NCI-H526 treated with DMSO at 0.1 percent for 48 hours (cell line): Measurements from ENCODE around the gene GNPAT.

Experiments used
- DNase-seq: peaks from one replicate; lab custom pipeline; 2025; lab: John Stamatoyannopoulos, UW

Gene GNPAT

GRCh38 chr1:231242516-231243198 lies 1.6 kb downstream of the GNPAT start:
- no peak for DNase-seq

- no peak for DNase-seq
These were observed 7.8 kb downstream of the GNPAT start for GRCh38 chr1:231248778-231249177.

- no peak for DNase-seq
These were observed 11.3 kb downstream of the GNPAT start for GRCh38 chr1:231252336-231252735.

GRCh38 chr1:231260351-231260750 lies 19.3 kb downstream of the GNPAT start:
- no peak for DNase-seq

- no peak for DNase-seq
These were observed 23.6 kb downstream of the GNPAT start for GRCh38 chr1:231264642-231265041.

- DNase-seq: no peak
These were observed 24.4 kb downstream of the GNPAT start for GRCh38 chr1:231265379-231265778.

GRCh38 chr1:231266811-231267322 lies 25.9 kb downstream of the GNPAT start:
- no peak for DNase-seq

GRCh38 chr1:231272173-231272572 lies 31.2 kb downstream of the GNPAT start:
- no peak for DNase-seq

GRCh38 chr1:231272880-231273279 lies 31.9 kb downstream of the GNPAT start:
- DNase-seq: no peak

- no peak for DNase-seq
These were observed 33.3 kb downstream of the GNPAT start for GRCh38 chr1:231274119-231274825.

- no peak for DNase-seq
These were observed 37.2 kb downstream of the GNPAT start for GRCh38 chr1:231278100-231278790.

- no peak for DNase-seq
These were observed 38.1 kb downstream of the GNPAT start for GRCh38 chr1:231279081-231279480.

GRCh38 chr1:231279683-231280082 lies 38.7 kb downstream of the GNPAT start:
- DNase-seq: no peak

- DNase-seq: no peak
These were observed 43.4 kb downstream of the GNPAT start for GRCh38 chr1:231284441-231284840.

GRCh38 chr1:231286603-231287002 lies 45.6 kb downstream of the GNPAT start:
- no peak for DNase-seq

GRCh38 chr1:231295938-231296337 lies 54.9 kb downstream of the GNPAT start:
- no peak for DNase-seq

- no peak for DNase-seq
These were observed 61.0 kb downstream of the GNPAT start for GRCh38 chr1:231301990-231302389.

GRCh38 chr1:231310391-231310934 lies 69.5 kb downstream of the GNPAT start:
- DNase-seq: no peak

- DNase-seq: no peak
These were observed 70.9 kb downstream of the GNPAT start for GRCh38 chr1:231311720-231312431.

GRCh38 chr1:231312432-231312788 lies 71.4 kb downstream of the GNPAT start:
- DNase-seq: no peak

GRCh38 chr1:231313661-231314060 lies 72.6 kb downstream of the GNPAT start:
- DNase-seq: no peak

GRCh38 chr1:231315887-231316286 lies 74.9 kb downstream of the GNPAT start:
- no peak for DNase-seq
